Activated T-helper 9 cell treated with anti-CD3 and anti-CD28 coated beads, Interleukin-2, amount 50 U/mL, for 16 hours (primary cell): ENCODE measurements around the gene LONRF2.
"Not testable (repeated sequence)": the region's sequence is repeated elsewhere in the genome, so short reads cannot be mapped to it uniquely, and the experiment has no call there.

Source experiments
- DNase-seq: peaks from one replicate; pipeline ENCODE4 v3.0.0-alpha.2; 2020; ENCODE audit warnings: low read depth

The LONRF2 gene

DNA sequence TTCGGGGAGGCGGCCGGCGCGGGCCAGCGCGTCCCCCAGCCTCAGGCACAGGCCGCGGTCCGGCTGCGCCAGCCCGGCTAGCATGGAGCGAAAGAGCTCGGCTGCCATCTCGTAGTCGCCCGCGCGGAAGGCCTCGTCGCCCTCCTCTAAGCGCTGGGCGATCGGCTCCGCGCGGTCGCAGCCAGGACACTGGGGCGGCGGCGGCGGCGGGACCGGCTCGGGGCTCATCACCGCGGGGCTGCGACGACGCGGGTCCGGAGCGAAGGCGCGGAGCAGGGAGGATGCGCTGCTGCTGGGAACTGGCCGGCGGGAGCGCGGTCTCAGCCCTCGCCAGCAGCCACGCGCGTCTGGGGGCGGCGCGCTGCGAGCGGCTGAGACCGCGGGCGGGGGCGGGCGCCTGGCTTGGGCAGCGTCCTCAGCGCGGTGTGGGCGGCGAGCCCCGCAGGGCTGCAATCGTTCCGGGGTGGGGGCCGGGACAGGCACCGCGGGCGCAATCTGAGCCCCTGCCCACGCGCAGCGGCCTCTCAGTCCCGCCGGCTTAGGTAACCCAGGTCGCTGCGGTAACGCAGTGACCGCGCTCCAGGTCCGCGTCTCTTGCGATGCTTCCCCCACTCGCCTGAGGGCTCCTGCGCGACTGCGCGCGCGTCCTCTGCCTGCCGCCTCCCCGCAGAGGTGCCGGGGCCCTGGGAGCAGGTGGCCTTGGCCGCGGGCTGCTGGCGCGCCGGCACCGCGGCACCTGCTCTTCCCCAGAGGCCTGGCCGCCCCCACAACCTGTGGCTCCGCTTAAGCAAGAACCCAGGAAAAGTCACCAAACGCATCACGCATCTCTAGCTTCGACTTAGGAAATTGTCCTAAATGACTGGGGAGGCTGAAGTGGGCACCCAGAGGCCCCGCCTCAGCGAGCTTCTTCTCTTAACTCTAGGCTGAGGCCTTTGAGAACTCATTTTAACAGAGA is at the start of gene LONRF2:
TSS of gene LONRF2 (minus strand) at position 636 of the 955 bp plus-strand sequence. CDS start at position 228, 408 bp downstream.
- no peak for DNase-seq

DNA sequence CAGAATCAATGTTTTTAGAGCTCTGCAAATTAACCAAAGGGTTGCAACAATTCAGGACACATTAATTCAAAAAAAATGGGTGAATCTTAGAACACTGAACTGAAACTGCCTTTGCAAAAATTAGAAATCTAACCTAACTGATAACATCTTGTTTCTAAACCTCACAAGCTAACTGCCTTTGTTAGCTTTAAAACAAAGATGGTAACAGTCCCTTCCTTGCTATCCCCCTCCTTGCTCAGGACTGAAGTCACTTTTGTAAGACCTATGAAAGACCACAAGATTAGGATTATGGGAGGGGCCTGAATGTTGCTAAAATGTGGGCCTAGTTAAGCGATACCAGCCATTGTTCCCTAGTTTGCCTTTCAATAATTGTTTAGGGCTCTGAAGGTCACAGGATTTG is 44.9 kb upstream of the LONRF2 start:
- DNase-seq: no peak

GRCh38 chr2:100365434-100365833 is 43.1 kb upstream of the LONRF2 start:
- no peak for DNase-seq

DNA sequence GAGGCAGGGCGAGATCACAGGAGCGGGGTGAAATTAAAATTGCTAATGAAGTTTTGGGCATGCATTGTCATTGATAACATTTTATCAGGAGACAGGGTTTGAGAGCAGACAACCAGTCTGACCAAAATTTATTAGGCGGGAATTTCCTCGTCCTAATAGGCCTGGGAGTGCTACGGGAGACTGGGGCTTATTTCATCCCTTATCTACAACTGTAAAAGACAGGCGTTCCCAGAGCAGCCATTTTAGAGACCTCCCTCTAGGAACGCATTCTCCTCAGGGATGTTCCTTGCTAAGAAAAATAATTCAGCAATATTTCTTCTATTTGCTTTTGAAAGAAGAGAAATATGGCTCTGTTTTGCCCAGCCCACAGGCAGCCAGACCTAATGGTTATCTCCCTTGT is 40.0 kb upstream of the LONRF2 start:
- not testable (repeated sequence) for DNase-seq

DNA sequence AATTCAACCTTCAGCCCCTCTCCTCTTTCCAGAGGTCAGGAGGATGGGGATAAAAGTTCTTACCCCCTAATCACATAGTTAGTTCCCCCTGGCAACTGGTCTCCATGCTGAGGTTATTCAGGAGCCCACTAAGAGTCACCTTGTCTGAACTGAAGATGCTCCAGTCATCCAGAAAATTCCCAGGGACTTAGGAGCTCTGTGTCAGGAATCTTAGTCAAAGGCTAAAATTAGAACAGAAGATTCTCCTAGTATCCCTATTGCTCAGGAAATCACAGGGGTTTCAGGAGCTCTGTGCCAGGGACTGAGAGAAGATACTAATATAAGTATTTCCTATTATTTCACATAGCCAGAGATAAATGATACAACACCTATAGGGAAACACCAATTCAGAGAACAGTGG is 37.3 kb upstream of the LONRF2 start:
- no peak for DNase-seq

DNA sequence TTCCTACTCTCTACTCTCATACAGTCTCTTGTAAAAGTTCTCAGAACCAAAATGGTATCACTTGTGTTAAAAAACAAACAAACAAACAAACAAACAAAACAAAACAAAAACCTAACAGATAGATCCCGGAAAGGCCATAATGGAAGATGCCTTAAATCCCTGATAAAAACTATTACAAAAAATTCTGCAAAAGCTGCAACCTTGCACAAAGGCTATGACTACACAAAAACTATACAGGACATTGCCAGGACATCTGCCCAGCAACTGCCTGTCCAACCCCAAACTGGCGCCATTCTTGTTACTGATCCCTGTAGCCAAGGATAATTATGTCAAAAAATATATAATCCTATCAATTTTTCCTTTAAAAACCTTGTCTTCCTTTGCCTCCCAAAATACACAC is 36.3 kb upstream of the LONRF2 start:
- DNase-seq: no peak

GRCh38 chr2:100352521-100352920 is 30.2 kb upstream of the LONRF2 start:
- DNase-seq: no peak

- DNase-seq: no peak
Observed at GRCh38 chr2:100350661-100351185, 28.4 kb upstream of the LONRF2 start.

DNA sequence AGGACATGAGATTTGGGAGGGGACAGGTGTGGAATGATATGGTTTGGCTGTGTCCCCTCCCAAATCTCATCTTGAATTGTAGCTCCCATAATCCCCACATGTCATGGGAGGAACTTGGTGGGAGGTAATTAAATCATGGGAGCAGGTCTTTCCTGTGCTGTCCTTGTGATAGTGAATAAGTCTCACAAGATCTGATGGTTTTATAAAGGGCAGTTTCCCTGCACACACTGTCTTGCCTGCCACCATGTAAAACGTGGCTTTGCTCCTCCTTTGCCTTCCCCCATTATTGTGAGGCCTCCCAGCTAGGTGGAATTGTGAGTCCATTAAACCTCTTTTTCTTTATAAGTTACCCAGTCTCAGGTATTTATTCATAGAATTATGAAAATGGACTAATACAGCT is 22.8 kb upstream of the LONRF2 start:
- DNase-seq: not testable (repeated sequence)

DNA sequence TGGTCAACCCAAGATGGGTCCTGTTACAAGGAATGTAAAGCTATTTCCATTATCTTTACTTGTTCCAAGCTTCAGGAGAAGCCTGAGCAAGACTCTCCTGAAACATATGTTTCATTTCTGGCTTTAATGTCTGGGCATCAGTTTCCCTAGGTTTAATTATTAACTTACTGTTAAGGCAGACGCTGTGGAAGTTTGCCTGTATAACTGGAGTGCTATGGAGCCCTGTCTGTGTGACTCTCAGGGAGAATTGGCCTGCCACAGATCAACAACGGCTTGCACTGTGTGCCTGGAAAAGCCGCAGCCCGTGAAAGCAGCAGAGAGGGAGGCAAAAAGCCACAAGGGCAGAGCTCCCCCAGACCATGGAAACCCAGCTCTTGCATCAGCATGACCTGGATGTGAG is 22.1 kb upstream of the LONRF2 start:
- no peak for DNase-seq

DNA sequence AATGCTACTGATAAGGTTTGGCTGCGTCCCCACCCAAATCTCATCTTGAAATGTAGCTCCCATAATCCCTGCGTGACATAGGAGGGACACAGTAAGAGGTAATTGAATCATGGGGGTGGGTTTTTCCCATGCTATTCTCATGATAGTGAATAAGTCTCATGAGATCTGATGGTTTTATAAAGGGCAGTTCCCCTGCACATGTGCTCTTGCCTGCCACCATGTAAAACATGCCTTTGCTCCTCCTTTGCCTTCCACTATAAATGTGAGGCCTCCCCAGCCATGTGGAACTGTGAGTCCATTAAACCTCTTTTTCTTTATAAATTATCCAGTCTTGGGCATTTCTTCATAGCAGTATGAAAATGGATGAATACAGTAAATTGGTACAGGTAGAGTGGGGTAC is 20.2 kb upstream of the LONRF2 start:
- DNase-seq: not testable (repeated sequence)

GRCh38 chr2:100339823-100340222 is 17.5 kb upstream of the LONRF2 start:
- DNase-seq: no peak

GRCh38 chr2:100334929-100335328 is 12.6 kb upstream of the LONRF2 start:
- no peak for DNase-seq

DNA sequence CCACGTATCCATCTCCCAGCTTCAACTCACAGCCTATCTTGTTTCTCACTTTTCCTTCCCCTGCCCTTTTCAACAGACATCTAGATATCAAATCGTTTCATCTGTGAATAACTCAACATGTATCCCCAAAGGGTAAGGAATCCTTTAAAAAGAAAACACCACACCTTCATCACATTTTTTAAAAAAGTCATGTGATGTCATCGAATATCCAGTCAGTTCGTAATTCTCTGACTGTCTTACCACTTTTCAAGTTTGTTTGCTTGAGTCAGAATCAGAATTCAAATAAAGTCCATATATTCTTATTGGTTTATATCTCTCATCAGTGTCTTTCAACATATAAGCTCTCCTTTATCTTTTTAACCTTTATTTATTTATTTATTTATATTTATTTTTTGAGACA is 5.4 kb upstream of the LONRF2 start:
- no peak for DNase-seq

- no peak for DNase-seq
Observed at GRCh38 chr2:100321179-100321865, 979 bp downstream of the LONRF2 start.

DNA sequence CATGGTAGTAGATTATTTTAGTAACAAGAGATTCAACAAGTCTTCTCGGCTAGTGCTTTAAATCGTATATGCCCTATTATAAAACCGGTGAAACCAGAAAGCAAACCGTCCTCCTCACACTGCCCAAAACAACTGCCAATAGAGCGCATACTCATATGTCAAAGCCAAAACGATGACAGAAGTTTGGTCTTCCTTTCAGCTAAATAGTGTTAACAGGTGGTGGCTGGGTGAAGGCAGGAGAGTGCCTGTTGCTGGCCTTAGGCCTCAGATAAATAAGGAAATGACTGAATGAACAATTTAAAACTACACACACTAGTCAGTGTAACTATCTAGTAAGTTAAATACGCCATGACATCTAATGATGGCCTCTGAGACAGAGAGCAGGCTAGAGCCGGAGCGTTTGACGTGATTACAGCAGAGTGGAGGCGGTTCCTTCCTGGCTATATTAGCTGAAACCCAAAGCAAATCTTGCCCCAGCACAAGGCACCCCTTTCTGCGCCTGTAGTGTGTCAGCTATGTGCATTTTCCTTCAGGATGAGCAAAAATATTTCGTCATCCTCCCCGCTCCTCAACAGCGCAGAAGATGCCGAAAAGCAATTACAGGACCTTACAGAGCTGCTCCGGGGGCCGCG is 1.6 kb downstream of the LONRF2 start:
- DNase-seq: no peak

DNA sequence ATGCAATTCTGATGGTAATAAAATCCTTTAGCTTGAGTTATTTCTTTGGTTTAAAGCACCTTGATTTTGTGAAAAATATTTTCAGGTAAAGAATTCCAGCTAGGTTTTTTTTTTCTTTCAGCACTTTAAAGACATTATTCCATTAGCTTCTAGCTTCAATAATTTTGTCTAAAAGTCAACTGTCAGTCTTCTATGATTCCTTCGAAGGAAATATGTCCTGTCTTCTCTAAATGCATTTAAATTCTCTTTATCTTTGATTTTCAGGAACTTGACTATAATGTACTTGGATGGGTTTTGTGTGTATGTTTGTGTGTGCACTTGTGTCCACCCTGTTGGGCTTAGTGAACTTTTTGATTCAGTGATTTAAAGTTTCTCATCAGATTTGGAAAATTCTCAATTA is 4.7 kb downstream of the LONRF2 start:
- DNase-seq: no peak

DNA sequence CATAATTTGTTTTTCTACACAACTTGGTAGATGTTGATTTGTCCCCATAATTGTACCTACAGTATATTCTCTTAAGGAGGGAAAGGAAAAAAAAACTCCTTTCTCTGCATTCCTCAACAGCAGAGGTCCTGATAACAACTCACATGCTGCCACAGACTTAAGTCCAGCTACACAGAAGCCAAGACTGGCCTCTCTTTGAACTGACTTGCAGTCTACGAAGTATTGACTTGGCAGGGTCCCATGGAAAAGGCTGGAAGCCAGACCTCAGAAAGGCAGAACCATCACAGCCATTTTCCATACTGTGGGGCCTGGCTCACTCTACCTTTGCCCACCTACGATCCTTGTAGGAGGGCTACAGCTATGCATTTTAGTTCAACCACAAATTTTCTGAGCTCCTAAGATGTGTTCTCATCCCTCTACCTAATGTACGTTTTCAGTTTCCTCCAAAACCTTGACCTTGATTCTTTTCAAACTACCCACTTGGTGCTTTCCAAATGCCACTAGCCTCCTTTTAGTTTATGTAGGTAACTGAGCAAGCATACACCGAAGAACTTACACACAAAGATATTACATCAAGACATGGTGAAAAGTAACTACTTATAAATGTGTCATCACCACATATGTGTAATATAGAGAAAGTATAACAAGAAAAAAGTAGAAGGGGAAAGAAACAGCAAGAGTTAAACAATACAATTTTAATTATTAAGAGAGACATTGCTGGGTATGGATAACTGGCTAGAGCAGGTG is 12.2 kb downstream of the LONRF2 start:
- no peak for DNase-seq

DNA sequence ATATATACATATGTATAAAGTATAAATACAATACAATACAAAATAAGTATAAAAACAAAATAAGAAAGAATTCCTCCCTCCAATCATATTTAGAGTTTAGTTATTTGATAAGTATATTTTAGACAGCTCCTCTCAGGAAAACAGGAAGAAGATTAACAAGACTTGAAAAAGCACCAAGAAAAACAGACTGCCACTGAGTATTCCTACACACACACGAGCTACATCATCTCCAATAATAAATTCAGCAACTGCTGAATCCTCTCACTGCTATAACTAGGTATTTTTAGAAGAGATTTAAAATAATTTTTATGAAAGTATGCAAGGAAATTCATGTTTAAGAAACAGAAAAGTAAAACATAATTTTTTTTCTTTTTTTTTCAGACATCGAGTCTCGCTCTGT is 13.0 kb downstream of the LONRF2 start:
- DNase-seq: no peak

DNA sequence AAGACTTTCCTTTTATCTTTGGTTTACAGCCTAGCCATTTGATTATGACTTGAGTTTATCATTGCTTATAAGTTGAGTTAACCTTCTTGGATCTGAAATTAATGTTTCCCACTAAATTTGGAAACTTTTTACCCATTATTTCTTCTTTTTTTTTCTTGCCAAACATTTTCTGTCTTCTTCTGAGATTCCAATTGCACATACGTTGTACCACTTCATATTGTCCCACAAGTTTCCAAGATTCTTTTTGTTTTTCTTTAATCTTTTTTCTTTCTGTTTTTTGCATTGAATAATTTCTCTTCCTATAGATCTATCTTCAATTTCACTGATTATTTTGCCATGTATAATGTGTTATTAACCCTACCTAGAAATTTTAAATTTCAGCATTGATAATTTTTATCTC is 18.6 kb downstream of the LONRF2 start:
- DNase-seq: no peak

GRCh38 chr2:100302585-100302892 is 19.8 kb downstream of the LONRF2 start:
- DNase-seq: no peak
